HEK293 (cell line): Measurements from ENCODE around the gene MYADML2.

Experiments
- CTCF ChIP-seq: fragments of 450-650 bp; formaldehyde crosslinking; IDR thresholded peaks from 2 replicates; pipeline ENCODE4 v1.5.1; 2016; ENCODE audit warnings: missing biosample characterization, missing genetic modification characterization
- FEZF1 ChIP-seq: fragments of 450-650 bp; formaldehyde crosslinking; IDR thresholded peaks from 2 replicates; pipeline ENCODE4 v1.5.1; 2016; ENCODE audit warnings: missing biosample characterization, missing genetic modification characterization
- KLF16 ChIP-seq: fragments of 450-650 bp; formaldehyde crosslinking; IDR thresholded peaks from 2 replicates; pipeline ENCODE4 v1.5.1; 2017; ENCODE audit warnings: missing biosample characterization, missing genetic modification characterization
- RBAK ChIP-seq: fragments of 450-650 bp; formaldehyde crosslinking; IDR thresholded peaks from 2 replicates; pipeline ENCODE4 v1.5.1; 2016; ENCODE audit warnings: missing biosample characterization, missing genetic modification characterization
- ZBTB1 ChIP-seq: fragments of 450-650 bp; formaldehyde crosslinking; IDR thresholded peaks from 2 replicates; pipeline ENCODE4 v1.5.1; 2016; ENCODE audit warnings: missing biosample characterization, missing genetic modification characterization
- ZFP3 ChIP-seq: fragments of 450-650 bp; formaldehyde crosslinking; IDR thresholded peaks from 2 replicates; pipeline ENCODE4 v1.5.1; 2016; ENCODE audit warnings: low read depth, missing biosample characterization, missing genetic modification characterization
- ZNF133 ChIP-seq: fragments of 450-650 bp; formaldehyde crosslinking; IDR thresholded peaks from 2 replicates; pipeline ENCODE4 v1.5.1; 2016; ENCODE audit warnings: missing biosample characterization, missing genetic modification characterization
- ZNF302 ChIP-seq: fragments of 450-650 bp; formaldehyde crosslinking; IDR thresholded peaks from 2 replicates; pipeline ENCODE4 v1.5.1; 2016; ENCODE audit warnings: missing biosample characterization, missing genetic modification characterization, low read depth
- ZNF423 ChIP-seq: fragments of 450-650 bp; formaldehyde crosslinking; IDR thresholded peaks from 2 replicates; pipeline ENCODE4 v1.5.1; 2016; ENCODE audit warnings: missing biosample characterization, missing genetic modification characterization
- ZNF580 ChIP-seq: fragments of 450-650 bp; formaldehyde crosslinking; IDR thresholded peaks from 2 replicates; pipeline ENCODE4 v1.5.1; 2016; ENCODE audit warnings: missing biosample characterization, missing genetic modification characterization
- ZNF670 ChIP-seq: fragments of 450-650 bp; formaldehyde crosslinking; IDR thresholded peaks from 2 replicates; pipeline ENCODE4 v1.5.1; 2016; ENCODE audit warnings: missing biosample characterization, missing genetic modification characterization, low read depth
- ZSCAN30 ChIP-seq: fragments of 450-650 bp; IDR thresholded peaks from 2 replicates; pipeline ENCODE4 v1.5.1; 2018; ENCODE audit warnings: missing biosample characterization, mild to moderate bottlenecking, missing genetic modification characterization, moderate library complexity
- TF ChIP-seq, protein P1 (sequence below): fragments of 450-650 bp; formaldehyde crosslinking; IDR thresholded peaks from 2 replicates; pipeline ENCODE4 v1.5.1; 2017; ENCODE audit warnings: missing biosample characterization, missing genetic modification characterization
- TF ChIP-seq, protein P2 (sequence below): fragments of 450-650 bp; formaldehyde crosslinking; IDR thresholded peaks from 2 replicates; pipeline ENCODE4 v1.5.1; 2016; ENCODE audit warnings: missing biosample characterization, missing genetic modification characterization

DNA sequence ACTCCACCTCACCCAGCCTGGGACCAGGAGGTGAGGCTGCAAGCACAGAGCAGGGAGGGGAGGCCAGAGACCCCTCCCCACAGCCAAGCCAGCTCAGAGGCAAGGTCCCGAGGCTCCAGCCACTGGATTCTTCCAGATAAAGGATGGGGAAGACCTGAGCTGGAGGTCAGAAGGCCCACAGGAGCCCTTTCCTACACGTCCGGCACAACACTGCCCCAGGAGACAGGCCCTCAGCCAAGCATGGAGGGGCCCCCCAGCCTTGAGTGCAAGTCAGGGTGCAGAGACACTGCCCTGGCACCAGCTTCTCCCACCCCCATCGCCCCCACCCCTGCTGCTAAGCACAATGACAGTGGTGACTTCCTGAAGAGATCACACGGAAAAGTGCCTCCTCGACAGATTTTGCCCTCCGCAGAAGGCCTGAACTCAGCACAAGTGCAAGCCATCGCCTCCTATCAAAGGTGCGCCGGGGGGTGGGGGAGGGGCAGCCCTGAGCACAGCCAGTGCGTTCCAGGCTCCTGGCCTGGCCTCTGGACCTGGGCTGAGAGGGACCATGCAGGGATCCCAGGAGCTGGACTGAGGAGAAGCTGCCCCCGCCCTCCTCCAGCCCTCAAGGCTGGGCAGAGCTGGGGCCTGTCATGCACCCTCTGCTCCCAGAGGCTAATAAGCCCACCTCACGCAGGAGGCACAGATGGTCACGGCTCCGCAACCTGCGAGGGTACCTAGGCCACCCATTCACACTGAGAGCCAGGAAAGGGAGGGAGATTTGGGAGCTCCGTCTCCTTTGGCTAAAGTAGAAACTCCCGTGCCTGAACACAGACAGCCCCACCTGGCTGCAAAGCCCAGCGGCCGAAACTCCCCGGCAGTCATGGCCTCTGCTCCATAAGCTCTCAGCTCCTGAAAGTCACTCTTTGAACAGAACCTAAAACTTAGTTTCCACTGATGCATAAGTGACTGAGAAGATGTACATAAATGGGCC lies 22.2 kb downstream of the MYADML2 start:
- TF ChIP-seq, protein P1, sequence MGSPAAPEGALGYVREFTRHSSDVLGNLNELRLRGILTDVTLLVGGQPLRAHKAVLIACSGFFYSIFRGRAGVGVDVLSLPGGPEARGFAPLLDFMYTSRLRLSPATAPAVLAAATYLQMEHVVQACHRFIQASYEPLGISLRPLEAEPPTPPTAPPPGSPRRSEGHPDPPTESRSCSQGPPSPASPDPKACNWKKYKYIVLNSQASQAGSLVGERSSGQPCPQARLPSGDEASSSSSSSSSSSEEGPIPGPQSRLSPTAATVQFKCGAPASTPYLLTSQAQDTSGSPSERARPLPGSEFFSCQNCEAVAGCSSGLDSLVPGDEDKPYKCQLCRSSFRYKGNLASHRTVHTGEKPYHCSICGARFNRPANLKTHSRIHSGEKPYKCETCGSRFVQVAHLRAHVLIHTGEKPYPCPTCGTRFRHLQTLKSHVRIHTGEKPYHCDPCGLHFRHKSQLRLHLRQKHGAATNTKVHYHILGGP (tag by site-specific recombination) = no peak
- no peak for TF ChIP-seq CTCF (tag by site-specific recombination)
- no peak for TF ChIP-seq RBAK (tag by site-specific recombination)
- no peak for TF ChIP-seq ZBTB1 (tag by site-specific recombination)
- no peak for TF ChIP-seq ZNF133 (tag by site-specific recombination)
- no peak for TF ChIP-seq ZNF670
- TF ChIP-seq ZNF302 (tag by site-specific recombination) = no peak
- TF ChIP-seq FEZF1 (tag by site-specific recombination) = no peak
- TF ChIP-seq, protein P2, sequence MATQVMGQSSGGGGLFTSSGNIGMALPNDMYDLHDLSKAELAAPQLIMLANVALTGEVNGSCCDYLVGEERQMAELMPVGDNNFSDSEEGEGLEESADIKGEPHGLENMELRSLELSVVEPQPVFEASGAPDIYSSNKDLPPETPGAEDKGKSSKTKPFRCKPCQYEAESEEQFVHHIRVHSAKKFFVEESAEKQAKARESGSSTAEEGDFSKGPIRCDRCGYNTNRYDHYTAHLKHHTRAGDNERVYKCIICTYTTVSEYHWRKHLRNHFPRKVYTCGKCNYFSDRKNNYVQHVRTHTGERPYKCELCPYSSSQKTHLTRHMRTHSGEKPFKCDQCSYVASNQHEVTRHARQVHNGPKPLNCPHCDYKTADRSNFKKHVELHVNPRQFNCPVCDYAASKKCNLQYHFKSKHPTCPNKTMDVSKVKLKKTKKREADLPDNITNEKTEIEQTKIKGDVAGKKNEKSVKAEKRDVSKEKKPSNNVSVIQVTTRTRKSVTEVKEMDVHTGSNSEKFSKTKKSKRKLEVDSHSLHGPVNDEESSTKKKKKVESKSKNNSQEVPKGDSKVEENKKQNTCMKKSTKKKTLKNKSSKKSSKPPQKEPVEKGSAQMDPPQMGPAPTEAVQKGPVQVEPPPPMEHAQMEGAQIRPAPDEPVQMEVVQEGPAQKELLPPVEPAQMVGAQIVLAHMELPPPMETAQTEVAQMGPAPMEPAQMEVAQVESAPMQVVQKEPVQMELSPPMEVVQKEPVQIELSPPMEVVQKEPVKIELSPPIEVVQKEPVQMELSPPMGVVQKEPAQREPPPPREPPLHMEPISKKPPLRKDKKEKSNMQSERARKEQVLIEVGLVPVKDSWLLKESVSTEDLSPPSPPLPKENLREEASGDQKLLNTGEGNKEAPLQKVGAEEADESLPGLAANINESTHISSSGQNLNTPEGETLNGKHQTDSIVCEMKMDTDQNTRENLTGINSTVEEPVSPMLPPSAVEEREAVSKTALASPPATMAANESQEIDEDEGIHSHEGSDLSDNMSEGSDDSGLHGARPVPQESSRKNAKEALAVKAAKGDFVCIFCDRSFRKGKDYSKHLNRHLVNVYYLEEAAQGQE = no peak
- no peak for TF ChIP-seq ZNF580 (tag by site-specific recombination)
- no peak for TF ChIP-seq ZNF423 (tag by site-specific recombination)
- TF ChIP-seq ZFP3 (tag by site-specific recombination) = no peak
- no peak for TF ChIP-seq KLF16 (tag by site-specific recombination)
- TF ChIP-seq ZSCAN30 (tag by site-specific recombination) = no peak
